Hepatocyte (in vitro differentiated cells): ENCODE data around the gene DDX39A. TPM values are rescaled to one million over a fixed set of nuclear protein-coding genes. Genes with fewer than 3 reads are reported as not detected.
A peak's percentile ranks its signal among the peaks of the same experiment; 100 is the strongest.
"Not testable (repeated sequence)": the region's sequence is repeated elsewhere in the genome, so short reads cannot be mapped to it uniquely, and the experiment has no call there.

Experiments used
- DNase-seq: peaks from one replicate; pipeline ENCODE4 v3.0.0-alpha.2; 2016; ENCODE audit warnings: low spot score
- H2AFZ ChIP-seq: fragments of 200-600 bp; sonication (generic); 2 replicates; pipeline ENCODE4 v1.6.0; 2016; ENCODE audit warnings: antibody characterized with exemption, mild to moderate bottlenecking
- H3K27ac ChIP-seq: fragments of 200-600 bp; sonication (generic); 2 replicates; pipeline ENCODE4 v1.5.1; 2016; ENCODE audit warnings: mild to moderate bottlenecking
- H3K27me3 ChIP-seq: fragments of 200-600 bp; sonication (generic); 2 replicates; pipeline ENCODE4 v1.6.1; 2016
- H3K36me3 ChIP-seq: fragments of 200-600 bp; sonication (generic); replicated peaks from 2 replicates; pipeline ENCODE4 v1.5.1; 2016; ENCODE audit warnings: low read depth; ENCODE audit not compliant: insufficient read depth
- H3K4me1 ChIP-seq: fragments of 200-600 bp; sonication (generic); 2 replicates; pipeline ENCODE4 v1.5.1; 2016; ENCODE audit warnings: mild to moderate bottlenecking, moderate library complexity; ENCODE audit not compliant: insufficient read depth
- H3K4me2 ChIP-seq: fragments of 200-600 bp; sonication (generic); 2 replicates; pipeline ENCODE4 v1.6.0; 2016
- H3K4me3 ChIP-seq: fragments of 200-600 bp; sonication (generic); 2 replicates; pipeline ENCODE4 v1.5.1; 2016; ENCODE audit warnings: mild to moderate bottlenecking
- H3K79me2 ChIP-seq: fragments of 200-600 bp; sonication (generic); 2 replicates; pipeline ENCODE4 v1.6.0; 2017; ENCODE audit warnings: mild to moderate bottlenecking
- H3K9me2 ChIP-seq: fragments of 200-600 bp; sonication (generic); replicated peaks from 2 replicates; pipeline ENCODE4 v1.6.0; 2017; ENCODE audit warnings: mild to moderate bottlenecking; ENCODE audit not compliant: insufficient read depth
- H3K9me3 ChIP-seq: fragments of 200-600 bp; sonication (generic); 2 replicates; pipeline ENCODE4 v1.5.1; 2016; ENCODE audit warnings: low read depth, mild to moderate bottlenecking
- H4K20me1 ChIP-seq: fragments of 200-600 bp; sonication (generic); 2 replicates; pipeline ENCODE4 v1.6.0; 2016; ENCODE audit warnings: mild to moderate bottlenecking; ENCODE audit not compliant: insufficient read depth, poor library complexity, severe bottlenecking
- EZH2 ChIP-seq: fragments of 200-600 bp; sonication (generic); IDR thresholded peaks from 2 replicates; pipeline ENCODE4 v1.6.1; 2016; ENCODE audit warnings: antibody characterized with exemption, mild to moderate bottlenecking, borderline replicate concordance
- EZH2phosphoT487 ChIP-seq: fragments of 200-600 bp; sonication (generic); IDR thresholded peaks from one replicate; pipeline ENCODE4 v1.6.1; 2018; ENCODE audit warnings: antibody characterized with exemption, mild to moderate bottlenecking, low read depth, moderate library complexity; ENCODE audit not compliant: unreplicated experiment, severe bottlenecking
- WGBS: methylation state at CpG from one replicate; pipeline ENCODE4 v1.1.6; 2016; ENCODE audit warnings: low lambda C conversion rate; ENCODE audit errors: missing lambda C conversion rate; 5-methylcytosine and 5-hydroxymethylcytosine counted together
- polyA plus RNA-seq: library from polyadenylated mRNA; unstranded; fragments of >200 nt; fragmentation: Nextera tagmentation; extraction: Ambion mirVana; gene quantifications from 2 replicates; pipeline ENCODE4 v1.2.1, GENCODE V29; 2016
- total RNA-seq: library from RNA; depleted of rRNA; stranded (reverse); fragments of >200 nt; gene quantifications from 2 replicates; pipeline ENCODE4 v1.2.3, GENCODE V29; 2014
- TF ChIP-seq, protein P1 (sequence below): fragments of 200-600 bp; sonication (generic); IDR thresholded peaks from 2 replicates; pipeline ENCODE4 v1.5.1; 2016; ENCODE audit warnings: antibody characterized with exemption, mild to moderate bottlenecking; ENCODE audit not compliant: poor library complexity

DDX39A gene
- total and polyA plus RNA-seq, 2 experiments from 2014 or later = 79.2 to 106 TPM

DNA sequence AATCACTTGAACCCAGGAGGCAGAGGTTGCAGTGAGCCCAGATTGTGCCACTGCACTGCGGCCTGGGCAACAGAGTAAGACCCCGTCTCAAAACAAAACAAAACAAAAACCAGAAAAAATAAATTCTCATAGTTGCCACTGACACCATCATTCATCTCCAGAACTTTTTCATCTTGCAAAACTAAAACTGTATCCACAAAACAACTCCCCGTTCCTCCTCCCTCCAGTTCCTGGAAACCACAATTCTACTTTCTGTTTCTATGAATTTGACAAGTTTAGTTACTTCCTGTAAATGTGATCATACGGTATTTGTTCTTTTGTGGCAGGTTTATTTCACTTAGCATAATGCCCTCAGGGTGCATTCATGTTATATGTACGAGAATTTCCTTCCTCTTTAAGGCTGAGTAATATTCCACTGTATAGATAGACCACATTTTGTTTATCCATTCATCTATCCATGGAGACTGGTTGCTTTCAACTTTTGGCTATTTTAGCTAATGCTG, 51.1 kb downstream of the DDX39A start:
- Histone ChIP-seq H3K4me3 (no peak overlapping the region), H3K9me3 (no peaks in the 10 kb centered on the region), H3K27me3 (no peaks in the 10 kb centered on the region), H4K20me1 (no peaks in the 10 kb centered on the region), H2AFZ (no peak overlapping the region), H3K4me2 (no peak overlapping the region), H3K27ac (no peak overlapping the region), H3K79me2 (no peaks in the 10 kb centered on the region), H3K9me2 (no peaks in the 10 kb centered on the region), H3K36me3 (no peaks in the 10 kb centered on the region), H3K4me1 (peaks cover 9% of the 10 kb centered on the region)
- 93% methylated on average over 5 of the region's 5 CpGs for WGBS
- no peak for DNase-seq
- TF ChIP-seq, protein P1, sequence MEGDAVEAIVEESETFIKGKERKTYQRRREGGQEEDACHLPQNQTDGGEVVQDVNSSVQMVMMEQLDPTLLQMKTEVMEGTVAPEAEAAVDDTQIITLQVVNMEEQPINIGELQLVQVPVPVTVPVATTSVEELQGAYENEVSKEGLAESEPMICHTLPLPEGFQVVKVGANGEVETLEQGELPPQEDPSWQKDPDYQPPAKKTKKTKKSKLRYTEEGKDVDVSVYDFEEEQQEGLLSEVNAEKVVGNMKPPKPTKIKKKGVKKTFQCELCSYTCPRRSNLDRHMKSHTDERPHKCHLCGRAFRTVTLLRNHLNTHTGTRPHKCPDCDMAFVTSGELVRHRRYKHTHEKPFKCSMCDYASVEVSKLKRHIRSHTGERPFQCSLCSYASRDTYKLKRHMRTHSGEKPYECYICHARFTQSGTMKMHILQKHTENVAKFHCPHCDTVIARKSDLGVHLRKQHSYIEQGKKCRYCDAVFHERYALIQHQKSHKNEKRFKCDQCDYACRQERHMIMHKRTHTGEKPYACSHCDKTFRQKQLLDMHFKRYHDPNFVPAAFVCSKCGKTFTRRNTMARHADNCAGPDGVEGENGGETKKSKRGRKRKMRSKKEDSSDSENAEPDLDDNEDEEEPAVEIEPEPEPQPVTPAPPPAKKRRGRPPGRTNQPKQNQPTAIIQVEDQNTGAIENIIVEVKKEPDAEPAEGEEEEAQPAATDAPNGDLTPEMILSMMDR = no peak
- no peak for TF ChIP-seq EZH2phosphoT487
- TF ChIP-seq EZH2 = no peak

DNA sequence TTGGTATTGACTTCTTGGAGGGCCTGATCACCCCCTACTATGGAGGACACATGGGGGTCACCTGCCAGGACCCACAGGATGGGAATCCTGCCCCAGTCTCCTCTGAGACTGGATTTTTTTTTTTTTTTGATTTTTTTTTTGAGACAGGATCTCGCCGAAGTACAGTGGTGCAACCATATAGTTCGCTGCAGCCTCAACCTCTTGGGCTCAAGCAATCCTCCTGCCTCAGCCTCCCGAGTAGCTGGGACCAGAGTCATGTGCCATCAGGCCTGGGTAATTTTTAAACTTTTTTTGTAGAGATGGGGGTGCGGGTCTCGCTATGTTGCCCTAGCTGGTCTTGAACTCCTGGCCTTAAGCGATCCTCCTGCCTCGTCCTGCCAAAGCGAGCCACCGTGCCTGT, 52.1 kb downstream of the DDX39A start:
- 97% methylated on average over 10 of the region's 10 CpGs for WGBS
- H3K27ac ChIP-seq = no peak overlapping the region
- TF ChIP-seq, protein P1 = no peak
- TF ChIP-seq EZH2phosphoT487 (no peak), EZH2 (no peak)
- no peaks in the 10 kb centered on the region for H4K20me1 ChIP-seq
- H3K9me2 ChIP-seq = no peaks in the 10 kb centered on the region
- no peak overlapping the region for H3K4me2 ChIP-seq
- H2AFZ ChIP-seq = no peak overlapping the region
- no peak overlapping the region for H3K4me3 ChIP-seq
- H3K27me3 ChIP-seq = no peaks in the 10 kb centered on the region
- no peaks in the 10 kb centered on the region for H3K79me2 ChIP-seq
- H3K4me1 ChIP-seq = peaks cover 9% of the 10 kb centered on the region
- H3K36me3 ChIP-seq = no peaks in the 10 kb centered on the region
- H3K9me3 ChIP-seq = no peaks in the 10 kb centered on the region
- DNase-seq = no peak

DNA sequence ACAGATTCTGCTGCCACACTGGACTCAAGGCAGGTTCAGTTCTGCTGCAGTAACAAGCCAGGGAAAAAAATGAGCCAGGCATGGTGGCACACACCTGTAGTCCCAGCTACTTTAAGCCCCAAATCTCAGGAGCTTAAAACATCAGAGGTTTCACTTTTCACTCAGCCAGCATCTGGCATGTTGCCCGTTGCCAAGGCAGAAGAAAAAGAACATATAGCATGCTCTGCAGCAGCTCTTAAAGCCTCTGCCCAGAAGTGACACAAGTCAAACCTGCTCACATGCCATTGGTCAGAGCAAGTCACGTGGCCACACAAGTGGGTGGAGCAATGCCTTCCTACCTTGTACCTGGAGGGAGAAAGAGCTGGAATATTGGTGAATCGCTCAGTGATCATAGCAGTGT, 52.6 kb downstream of the DDX39A start:
- peak; percentile 81 for DNase-seq
- no peaks in the 10 kb centered on the region for H3K79me2 ChIP-seq
- H3K27me3 ChIP-seq = no peaks in the 10 kb centered on the region
- H4K20me1 ChIP-seq = no peaks in the 10 kb centered on the region
- no peaks in the 10 kb centered on the region for H3K36me3 ChIP-seq
- TF ChIP-seq EZH2 = no peak
- no peak for TF ChIP-seq EZH2phosphoT487
- TF ChIP-seq, protein P1 = no peak
- peaks cover 9% of the 10 kb centered on the region for H3K4me1 ChIP-seq
- no peaks in the 10 kb centered on the region for H3K9me2 ChIP-seq
- H3K4me3 ChIP-seq = no peak overlapping the region
- 23% methylated on average over 3 of the region's 3 CpGs for WGBS
- H3K4me2 ChIP-seq = no peak overlapping the region
- no peaks in the 10 kb centered on the region for H3K9me3 ChIP-seq
- H2AFZ ChIP-seq = no peak overlapping the region
- H3K27ac ChIP-seq = no peak overlapping the region

DNA sequence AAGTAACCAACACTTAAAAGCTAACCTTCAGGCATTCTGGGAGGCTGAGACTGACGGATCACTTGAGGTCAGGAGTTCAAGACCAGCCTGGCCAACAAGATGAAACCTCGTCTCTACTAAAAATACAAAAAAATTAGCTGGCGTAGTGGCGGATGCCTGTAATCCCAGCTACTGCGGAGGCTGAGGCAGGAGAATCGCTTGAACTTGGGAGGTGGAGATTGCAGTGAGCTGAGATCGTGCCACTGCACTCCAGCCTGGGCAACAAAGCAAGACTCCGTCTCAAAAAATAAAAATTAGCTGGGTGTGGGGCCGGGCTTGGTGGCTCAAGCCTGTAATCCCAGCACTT, 55.1 kb downstream of the DDX39A start:
- not testable (repeated sequence) for H3K36me3 ChIP-seq, H3K4me3 ChIP-seq, H3K9me2 ChIP-seq, DNase-seq, H3K79me2 ChIP-seq, H3K27me3 ChIP-seq, H4K20me1 ChIP-seq, H3K9me3 ChIP-seq, H3K4me1 ChIP-seq
- Histone ChIP-seq H3K4me2 (peak overlapping the region; percentile 69), H3K27ac (peak overlapping the region; percentile 61), H2AFZ (peak overlapping the region; percentile 56)
- WGBS = 86% methylated on average over 9 of the region's 9 CpGs
